C1 segment of cervical spinal cord (tissue), 14 donors: ENCODE measurements around the gene F13A1.

ENCODE experiments used
- DNase-seq, 14 donors: peaks; one replicate each; lab custom pipeline; 2025; lab: John Stamatoyannopoulos, UW

F13A1 gene

DNA sequence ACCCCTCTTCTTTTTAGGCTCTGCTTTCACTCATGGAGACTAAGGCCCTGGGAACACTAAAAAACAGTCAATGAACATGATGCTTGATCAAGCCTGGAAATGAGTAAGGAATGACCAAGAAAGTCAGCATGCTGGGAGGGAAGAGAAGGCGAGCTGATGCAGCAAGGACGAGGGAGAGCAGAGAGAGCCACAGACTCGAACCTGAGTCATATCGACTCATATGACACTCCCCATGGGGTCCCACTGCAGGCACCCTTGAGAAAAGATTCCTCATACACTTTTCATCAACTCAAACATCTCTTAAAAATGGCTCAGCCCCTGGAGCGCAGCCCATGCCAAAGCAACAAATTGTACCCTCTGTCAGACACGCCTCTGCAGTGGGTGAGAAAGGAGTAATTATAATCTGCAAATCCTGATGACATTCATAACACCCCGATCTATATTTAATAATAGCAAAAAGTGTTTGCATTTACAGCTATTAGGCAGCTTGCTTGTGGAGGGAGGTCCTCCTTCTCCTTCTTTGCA, 127.2 kb downstream of the F13A1 start:
- no peak for DNase-seq

GRCh38 chr6:6191909-6192308, 128.6 kb downstream of the F13A1 start:
- DNase-seq, result no peak

GRCh38 chr6:6191476-6191875, 129.0 kb downstream of the F13A1 start:
- no peak for DNase-seq

- no peak for DNase-seq
Measured at GRCh38 chr6:6180684-6181083, 139.8 kb downstream of the F13A1 start.

DNA sequence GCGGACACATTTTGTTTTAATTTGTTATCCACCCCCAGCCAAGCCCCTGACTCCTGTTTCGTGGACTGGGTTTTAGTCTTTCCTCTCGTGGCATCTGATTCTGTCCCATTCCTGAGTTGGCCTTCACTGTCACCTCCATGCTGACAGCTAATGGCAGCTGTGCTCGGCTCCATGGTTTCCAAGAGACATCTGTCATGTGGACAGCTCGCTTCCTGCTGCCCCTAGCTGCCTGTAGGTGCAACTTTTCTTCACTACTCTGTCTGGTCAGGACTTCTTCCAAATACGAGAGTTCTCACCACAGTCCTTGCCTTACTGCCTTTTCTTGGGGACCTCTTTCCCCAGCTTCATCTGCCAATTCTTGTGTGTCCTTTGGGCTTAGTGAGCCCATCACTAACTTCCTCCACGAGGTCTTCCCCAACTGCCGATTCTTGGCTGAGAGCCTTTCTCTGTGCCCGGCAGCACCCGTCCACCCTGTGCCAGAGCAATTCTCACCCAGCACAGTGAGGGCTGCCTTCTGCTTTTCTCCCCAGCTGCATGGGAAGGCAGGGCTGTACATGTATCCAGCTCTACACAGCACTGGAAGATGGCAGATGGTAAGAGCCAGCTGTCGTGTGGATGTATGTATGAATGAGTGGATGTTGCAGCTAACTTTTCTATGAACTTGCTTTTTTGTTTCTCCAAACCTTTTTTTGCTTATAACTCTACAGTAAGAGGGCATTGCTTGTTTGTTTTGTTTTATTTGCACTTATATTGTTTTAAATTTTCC, 140.4 kb downstream of the F13A1 start:
- no peak for DNase-seq

- no peak for DNase-seq
Measured at GRCh38 chr6:6178795-6179194, 141.7 kb downstream of the F13A1 start.

GRCh38 chr6:6177754-6178153, 142.7 kb downstream of the F13A1 start:
- no peak for DNase-seq

DNA sequence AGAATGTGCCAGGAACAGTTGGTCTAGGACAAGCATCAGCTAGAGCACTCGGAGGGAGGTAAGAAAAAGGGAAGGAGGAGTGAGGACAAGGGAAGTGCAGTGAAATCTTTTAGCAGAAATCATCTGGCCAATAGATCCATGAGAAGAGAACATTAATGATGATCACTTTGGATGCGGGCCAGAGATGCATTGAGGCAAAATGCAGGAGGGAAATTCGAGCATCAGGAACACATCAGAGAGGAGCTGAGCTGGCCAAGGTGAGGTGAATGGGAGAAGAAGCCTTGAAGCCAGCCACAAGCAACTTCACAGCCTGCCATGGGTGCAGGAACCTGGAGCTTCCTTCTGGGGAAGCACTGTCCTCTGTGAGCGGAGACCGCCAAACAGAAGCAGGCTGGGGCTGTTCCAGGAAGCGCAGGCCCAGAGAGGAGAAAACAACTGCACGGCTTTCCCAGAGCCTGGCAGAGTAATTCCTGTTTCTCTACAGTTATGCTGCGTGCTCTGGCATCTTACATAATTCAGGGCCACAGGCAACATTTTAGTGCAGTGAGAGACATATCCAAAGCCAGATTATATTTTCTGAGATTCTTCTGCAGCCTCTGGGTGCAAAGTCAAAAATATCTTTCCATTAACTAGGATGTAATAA, 143.8 kb downstream of the F13A1 start:
- DNase-seq, result no peak

DNA sequence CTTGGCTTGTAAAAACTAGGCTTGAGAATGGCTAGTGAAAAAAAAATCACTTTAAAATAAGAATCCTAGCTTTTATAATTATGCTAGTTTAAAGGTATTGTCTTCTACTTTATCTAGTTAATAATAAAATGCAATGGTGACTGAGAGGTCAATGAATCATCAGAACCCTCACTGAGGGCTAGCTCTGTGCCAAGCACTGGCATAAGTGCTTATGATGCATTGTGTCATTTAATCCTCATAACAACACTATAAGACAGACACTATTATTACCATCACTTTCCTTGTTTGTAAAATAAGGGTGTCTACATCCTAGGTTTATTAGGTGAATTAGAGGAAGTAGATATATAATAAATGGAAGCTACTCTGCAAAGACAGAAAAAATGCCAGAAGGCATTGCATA, 144.3 kb downstream of the F13A1 start:
- DNase-seq, result no peak

DNA sequence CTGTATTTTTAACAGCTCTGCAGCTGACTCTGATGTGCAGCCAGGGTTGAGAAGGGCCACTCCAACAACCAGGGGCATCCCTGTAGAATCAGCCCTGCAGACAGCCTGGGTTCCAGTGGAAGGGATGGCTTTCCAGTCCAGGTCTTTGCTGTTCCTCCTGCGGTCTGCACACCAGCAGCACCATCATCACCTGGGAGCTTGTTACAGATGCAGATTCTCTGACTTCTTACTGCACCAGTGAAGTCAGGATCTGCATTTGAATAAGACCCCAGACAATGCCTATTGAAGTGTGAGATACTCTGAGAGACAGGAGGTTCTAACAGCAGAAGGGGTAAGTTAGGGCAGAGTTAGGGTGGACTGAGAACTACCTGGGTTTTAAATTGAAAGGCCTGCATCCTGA, 151.3 kb downstream of the F13A1 start:
- DNase-seq, result no peak

GRCh38 chr6:6166064-6166463, 154.4 kb downstream of the F13A1 start:
- no peak for DNase-seq

DNA sequence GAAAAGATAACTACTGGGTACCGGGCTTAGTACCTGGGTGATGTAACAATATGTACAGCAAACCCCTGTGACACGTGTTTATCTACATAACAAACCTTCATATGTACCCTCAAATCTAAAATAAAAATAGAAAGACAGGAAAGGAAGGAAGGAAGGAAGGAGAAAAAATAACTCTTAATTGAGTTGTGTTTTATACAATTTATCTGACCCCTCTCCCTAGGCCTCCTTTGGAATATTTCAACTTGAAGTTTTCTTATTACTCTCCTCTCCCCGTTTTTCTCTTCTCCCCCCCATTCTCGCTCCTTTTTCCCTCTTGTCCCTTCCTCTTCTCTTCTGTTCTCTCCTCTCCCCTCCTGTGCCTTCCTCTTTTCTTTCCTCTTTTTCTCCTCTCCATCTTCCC, 156.1 kb downstream of the F13A1 start:
- no peak for DNase-seq

DNA sequence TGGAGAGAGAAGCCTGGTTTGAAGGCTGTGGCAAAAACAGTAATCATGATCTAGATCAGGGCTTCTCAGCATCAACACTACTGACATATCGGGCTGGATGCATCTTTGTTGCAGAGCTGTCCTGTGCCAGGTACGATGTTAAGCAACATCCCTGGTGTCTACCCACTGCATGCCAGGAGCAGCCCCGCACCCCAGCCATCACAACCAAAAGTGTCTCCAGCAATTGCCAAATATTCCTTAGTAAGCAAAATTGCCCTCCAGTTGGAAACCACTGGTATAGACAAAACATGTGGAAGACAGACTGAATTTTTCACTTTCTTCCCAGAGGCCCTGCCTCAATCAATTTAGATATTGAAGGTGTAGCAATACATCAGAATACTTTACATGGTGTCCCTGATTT, 166.1 kb downstream of the F13A1 start:
- DNase-seq, result no peak

- no peak for DNase-seq
Measured at GRCh38 chr6:6152060-6152459, 168.4 kb downstream of the F13A1 start.

DNA sequence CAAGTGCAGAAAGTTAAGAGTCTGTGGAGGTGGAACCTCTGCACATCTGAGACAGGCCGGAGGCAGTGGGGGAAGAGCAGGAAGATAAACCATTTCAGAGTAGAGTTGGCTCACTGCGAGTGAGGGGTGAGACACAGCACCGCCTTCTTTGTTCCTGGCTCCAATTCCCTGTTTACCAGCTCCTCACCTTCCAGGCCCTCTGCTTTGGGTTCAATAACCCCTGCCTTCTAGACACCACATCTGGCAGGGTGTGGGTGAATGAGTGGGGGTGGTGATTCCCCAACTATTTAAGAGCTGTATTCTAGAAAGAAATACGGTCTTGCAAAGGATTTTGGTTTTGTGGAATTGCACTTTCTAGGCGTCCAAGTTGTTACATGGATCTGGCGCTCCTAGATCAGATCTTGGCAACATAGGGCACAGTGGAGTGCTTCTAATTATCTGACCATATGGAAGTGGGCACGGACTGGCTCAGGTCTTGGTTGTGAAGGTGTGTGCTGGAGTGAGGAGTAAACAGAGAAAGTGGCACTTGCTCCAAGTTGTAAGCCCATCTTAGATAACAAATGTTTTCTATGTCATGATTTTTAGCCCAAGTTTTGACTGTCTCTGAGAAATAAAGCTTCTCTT, 172.2 kb downstream of the F13A1 start:
- DNase-seq, result peak in 1 of 14 donors; percentile 5

- no peak for DNase-seq
Measured at GRCh38 chr6:6131492-6132109, 188.9 kb downstream of the F13A1 start.

DNA sequence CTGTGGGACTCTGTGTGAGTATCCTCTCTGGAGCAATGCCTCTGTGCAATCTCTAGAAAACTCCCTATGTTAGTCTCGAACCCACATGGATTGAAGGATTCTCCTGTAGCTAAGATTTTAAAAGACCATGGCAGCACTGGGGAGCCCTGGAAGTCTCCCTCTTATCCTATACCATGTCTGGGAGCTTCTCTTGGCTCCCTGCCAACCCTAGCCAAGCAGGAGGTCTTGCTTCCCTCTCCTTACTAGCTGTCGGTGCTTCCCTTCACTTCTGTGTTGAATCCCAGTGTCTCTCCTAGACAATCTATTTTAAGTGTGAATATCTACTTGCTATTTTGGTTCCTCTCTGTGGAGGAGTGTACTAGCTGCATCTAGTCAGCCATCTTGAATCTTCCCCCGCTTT, 195.0 kb downstream of the F13A1 start:
- no peak for DNase-seq

DNA sequence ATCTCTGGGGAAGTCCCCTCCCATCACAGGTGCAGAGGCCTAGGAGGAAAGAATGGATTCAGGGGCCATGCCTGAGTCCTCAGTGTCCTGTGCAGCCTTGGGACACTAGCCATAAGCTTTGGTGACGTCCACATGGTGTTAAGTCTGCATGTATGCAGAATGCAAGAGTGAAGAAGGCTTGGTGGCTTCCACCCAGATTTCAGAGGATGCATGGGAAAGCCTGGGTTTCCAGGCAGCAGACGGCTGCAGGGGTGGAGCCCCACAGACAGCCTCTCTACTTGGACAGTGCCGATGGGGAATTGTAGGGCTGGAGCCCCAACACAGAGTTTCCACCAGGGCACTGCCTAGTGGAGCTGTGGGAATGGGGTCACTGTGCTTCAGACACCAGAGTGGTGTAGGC, 196.7 kb downstream of the F13A1 start:
- no peak for DNase-seq

DNA sequence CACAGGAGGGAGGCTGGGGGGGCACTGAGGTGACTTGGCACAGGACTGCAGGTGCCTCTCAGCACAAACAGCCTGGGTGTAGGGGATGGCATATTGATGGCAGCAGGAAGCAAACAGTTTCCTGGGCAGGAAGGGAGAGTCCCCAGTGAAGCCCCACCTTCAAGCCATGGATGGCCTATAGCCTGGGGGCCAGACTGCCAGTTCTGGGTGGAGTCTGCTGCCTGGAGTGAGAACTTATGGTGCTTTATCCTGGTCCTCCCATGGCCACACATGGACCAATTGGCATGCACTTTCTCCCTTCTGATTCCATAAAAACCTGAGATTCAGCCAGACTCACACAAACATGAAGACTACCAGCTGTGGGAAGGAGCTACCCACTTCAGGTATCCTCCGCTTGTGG, 198.5 kb downstream of the F13A1 start:
- no peak for DNase-seq

- DNase-seq, result no peak
Measured at GRCh38 chr6:6105472-6106036, 214.9 kb downstream of the F13A1 start.
